Measurements from ENCODE around the gene UTF1. TPM values are rescaled to one million over a fixed set of nuclear protein-coding genes. Genes with fewer than 3 reads are reported as not detected.

The UTF1 gene
- total and polyA plus RNA-seq, 2 experiments from 2014 or later = not detected

GRCh38 chr10:133197786-133198185 is 32.2 kb upstream of the UTF1 start:
- H3K4me3 ChIP-seq = no peak overlapping the region
- DNase-seq (ENCODE audit: low read depth in 1 of 2, low spot score in 1 of 2) = no peak
- no peak overlapping the region for H3K27ac ChIP-seq
- H3K9me3 ChIP-seq (ENCODE audit: low read depth) = no peaks in the 10 kb centered on the region
- H3K27me3 ChIP-seq = no peaks in the 10 kb centered on the region
- no peaks in the 10 kb centered on the region for H3K4me1 ChIP-seq (ENCODE audit: low read depth)
- TF ChIP-seq CTCF (IDR thresholded peaks at IDR 0.05; ENCODE audit: low read depth, low read length) = no peak
- H3K36me3 ChIP-seq = no peaks in the 10 kb centered on the region

GRCh38 chr10:133198206-133198605 is 31.8 kb upstream of the UTF1 start:
- Histone ChIP-seq H3K27me3 (no peaks in the 10 kb centered on the region), H3K4me3 (no peak overlapping the region), H3K27ac (no peak overlapping the region), H3K4me1 (ENCODE audit: low read depth) (no peaks in the 10 kb centered on the region), H3K9me3 (ENCODE audit: low read depth) (no peaks in the 10 kb centered on the region), H3K36me3 (no peaks in the 10 kb centered on the region)
- DNase-seq (ENCODE audit: low read depth in 1 of 2, low spot score in 1 of 2) = no peak
- TF ChIP-seq CTCF (IDR thresholded peaks at IDR 0.05; ENCODE audit: low read depth, low read length) = no peak

- no peak for TF ChIP-seq CTCF (IDR thresholded peaks at IDR 0.05; ENCODE audit: low read depth, low read length)
- DNase-seq (ENCODE audit: low read depth in 1 of 2, low spot score in 1 of 2) = no peak
- H3K36me3 ChIP-seq = no peaks in the 10 kb centered on the region
Observed at GRCh38 chr10:133198621-133199487, 31.2 kb upstream of the UTF1 start.

GRCh38 chr10:133199488-133199885 is 30.5 kb upstream of the UTF1 start:
- H3K27ac ChIP-seq = no peak overlapping the region

More at GRCh38 chr10:133198621-133199487, 31.2 kb upstream of the UTF1 start:
- Histone ChIP-seq H3K9me3 (ENCODE audit: low read depth) (no peaks in the 10 kb centered on the region), H3K4me1 (ENCODE audit: low read depth) (no peaks in the 10 kb centered on the region), H3K4me3 (no peak overlapping the region), H3K27ac (no peak overlapping the region), H3K27me3 (no peaks in the 10 kb centered on the region)

GRCh38 chr10:133199992-133200611 is 29.9 kb upstream of the UTF1 start:
- no peak for TF ChIP-seq CTCF (IDR thresholded peaks at IDR 0.05; ENCODE audit: low read depth, low read length)
- no peaks in the 10 kb centered on the region for H3K9me3 ChIP-seq (ENCODE audit: low read depth)
- H3K27me3 ChIP-seq = no peaks in the 10 kb centered on the region
- H3K4me3 ChIP-seq = no peak overlapping the region
- H3K36me3 ChIP-seq = no peaks in the 10 kb centered on the region
- DNase-seq (ENCODE audit: low read depth in 1 of 2, low spot score in 1 of 2) = no peak
- H3K4me1 ChIP-seq (ENCODE audit: low read depth) = no peaks in the 10 kb centered on the region
- no peak overlapping the region for H3K27ac ChIP-seq

More at GRCh38 chr10:133199488-133199885, 30.5 kb upstream of the UTF1 start:
- Histone ChIP-seq H3K4me1 (ENCODE audit: low read depth) (no peaks in the 10 kb centered on the region), H3K4me3 (no peak overlapping the region), H3K9me3 (ENCODE audit: low read depth) (no peaks in the 10 kb centered on the region), H3K27me3 (no peaks in the 10 kb centered on the region), H3K36me3 (no peaks in the 10 kb centered on the region)
- no peak for DNase-seq (ENCODE audit: low read depth in 1 of 2, low spot score in 1 of 2)
- no peak for TF ChIP-seq CTCF (IDR thresholded peaks at IDR 0.05; ENCODE audit: low read depth, low read length)
